Subcutaneous adipose tissue (tissue), 4 donors: ENCODE data around the gene OR4A15. TPM values are rescaled to one million over a fixed set of nuclear protein-coding genes. Genes with fewer than 3 reads are reported as not detected.

Experiments
- CTCF ChIP-seq: fragments of 450-650 bp; IDR thresholded peaks from one replicate; pipeline ENCODE4 v1.5.1; 2016; ENCODE audit warnings: low read depth, mild to moderate bottlenecking, control low read depth, antibody characterized with exemption, moderate library complexity
- small RNA-seq: library from RNA; depleted of rRNA; stranded (forward); fragments of <200 nt; gene quantifications from one replicate; pipeline ENCODE3, GENCODE V24; 2016
- total RNA-seq, 4 donors: library from RNA; depleted of rRNA; stranded (reverse); fragments of >200 nt; gene quantifications; one replicate each; pipeline ENCODE4 v1.1.0, GENCODE V29; 2016

The OR4A15 gene
- total RNA-seq: not detected

- TF ChIP-seq CTCF: no peak
Observed at GRCh38 chr11:55367674-55368073, at the start of gene OR4A15. Gene OR4A15 (plus strand): TSS chr11:55367974. CDS start chr11:55367974, 0 bp downstream.

- TF ChIP-seq CTCF: no peak
Observed at GRCh38 chr11:55324500-55324899, 43.3 kb upstream of the OR4A15 start.

- TF ChIP-seq CTCF: no peak
Observed at GRCh38 chr11:55342901-55343300, 24.9 kb upstream of the OR4A15 start, which contains the start of gene OR4A16. Gene OR4A16 (plus strand): TSS chr11:55343201. CDS start chr11:55343201, 0 bp downstream.

- TF ChIP-seq CTCF: no peak
Observed at GRCh38 chr11:55345306-55345705, 22.5 kb upstream of the OR4A15 start.

GRCh38 chr11:55349032-55349431, 18.7 kb upstream of the OR4A15 start:
- TF ChIP-seq CTCF: no peak

- TF ChIP-seq CTCF: no peak
Observed at GRCh38 chr11:55357560-55358184, 10.1 kb upstream of the OR4A15 start.

- TF ChIP-seq CTCF: no peak
Observed at GRCh38 chr11:55401011-55401410, 33.2 kb downstream of the OR4A15 start.

Small RNA genes lying within 50 kb of the gene (small RNA-seq; reads per million reads assigned to genes)
- gene OR4X7P: not detected

Other genes with a start within 250 kb of the OR4A15 start
- gene TRIM48, start 105.8 kb upstream of the OR4A15 start, total RNA-seq: not detected
- not detected for gene OR4A16, start 24.8 kb upstream of the OR4A15 start, total RNA-seq
- gene OR4C15, start 186.5 kb downstream of the OR4A15 start, total RNA-seq: not detected
- not detected for gene OR4C16, start 204.2 kb downstream of the OR4A15 start, total RNA-seq
- gene OR4C11, start 239.7 kb downstream of the OR4A15 start, total RNA-seq: not detected